Activated CD4-positive, alpha-beta T cell treated with anti-CD3 and anti-CD28 coated beads for 4 hours (primary cell): ENCODE results near the gene FCSK.
A peak's percentile ranks its signal among the peaks of the same experiment; 100 is the strongest.

Experiments
- DNase-seq, 2 donors: peaks; one replicate each; pipeline ENCODE4 v3.0.0-alpha.2; 2020

The FCSK gene

DNA sequence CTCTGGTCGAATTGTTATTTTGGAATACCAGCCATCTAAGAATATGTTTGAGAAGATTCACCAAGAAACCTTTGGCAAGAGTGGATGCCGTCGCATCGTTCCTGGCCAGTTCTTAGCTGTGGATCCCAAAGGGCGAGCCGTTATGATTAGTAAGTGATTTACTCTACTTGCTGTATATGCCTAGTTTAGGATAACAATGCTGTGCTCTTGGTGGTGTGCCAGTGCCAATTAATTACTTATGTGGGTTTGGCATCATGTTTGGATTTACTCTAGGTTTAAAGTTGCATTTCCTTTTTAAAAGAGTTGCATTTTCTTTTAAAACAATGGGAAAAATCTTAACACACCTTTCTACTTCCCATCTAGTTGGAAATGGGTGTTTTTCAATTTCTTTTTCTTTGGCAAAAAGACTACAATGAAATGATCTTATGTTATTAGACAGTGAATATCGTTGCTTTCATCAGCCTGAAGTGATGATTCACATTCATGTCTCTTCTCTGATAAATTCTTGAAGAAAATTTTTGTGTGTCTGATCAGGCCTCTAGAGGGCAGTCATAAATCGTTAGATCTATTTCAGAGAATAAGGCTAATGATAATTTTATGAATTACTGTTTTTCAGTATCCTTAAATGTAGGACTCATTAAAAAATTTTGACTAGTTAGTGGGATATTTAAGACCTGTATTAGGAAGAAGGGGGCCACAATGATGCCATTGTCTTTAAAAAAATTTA, 74.8 kb downstream of the FCSK start:
- peak in 1 of 2 donors; percentile 18 for DNase-seq
